Sigmoid colon (tissue), 7 donors: ENCODE results near the gene DHRS3. TPM values are rescaled to one million over a fixed set of nuclear protein-coding genes. Genes with fewer than 3 reads are reported as not detected.
A peak's percentile ranks its signal among the peaks of the same experiment; 100 is the strongest.

ENCODE experiments used
- DNase-seq: peaks from one replicate; pipeline ENCODE4 v3.0.0-alpha.2; 2019
- H3K27ac ChIP-seq, 4 donors: fragments of 200-600 bp; sonication (generic); one replicate each; pipeline ENCODE4 v1.5.1; 2016 to 2019; ENCODE audit warnings: mild to moderate bottlenecking in 1 of 4
- H3K27me3 ChIP-seq, 3 donors: fragments of 200-600 bp; sonication (generic); one replicate each; pipeline ENCODE4 v1.5.1; 2019; ENCODE audit warnings: mild to moderate bottlenecking in 1 of 3
- H3K36me3 ChIP-seq, 4 donors: fragments of 200-600 bp; sonication (generic); one replicate each; pipeline ENCODE4 v1.5.1; 2016 to 2019
- H3K4me1 ChIP-seq, 4 donors: fragments of 200-600 bp; sonication (generic); one replicate each; pipeline ENCODE4 v1.5.1; 2017 to 2019
- H3K4me3 ChIP-seq, 4 donors: fragments of 200-600 bp; sonication (generic); one replicate each; pipeline ENCODE4 v1.5.1; 2017 to 2019; ENCODE audit warnings: mild to moderate bottlenecking in 2 of 4, moderate library complexity in 1 of 4
- H3K9me3 ChIP-seq, 4 donors: fragments of 200-600 bp in 3 of 4; sonication (generic) in 3 of 4; one replicate each; pipeline versions ENCODE4 v1.5.1 to v1.6.1; 2013 to 2019
- CTCF ChIP-seq, 4 experiments: fragments of 450-650 bp in 3 of 4; fragments of 200-600 bp in 1 of 4; IDR thresholded peaks; one replicate each; pipeline ENCODE4 v1.5.1; 2016 to 2019; ENCODE audit warnings: antibody characterized with exemption in 4 of 4, mild to moderate bottlenecking in 3 of 4, moderate library complexity in 2 of 4
- EP300 ChIP-seq, 4 donors: sonication (generic); formaldehyde crosslinking; IDR thresholded peaks; one replicate each; pipeline ENCODE4 v1.6.1; 2017; ENCODE audit warnings: antibody characterized with exemption in 4 of 4
- POLR2A ChIP-seq, 2 donors: fragments of 450-650 bp; IDR thresholded peaks; one replicate each; pipeline ENCODE4 v1.6.1; 2016; ENCODE audit warnings: antibody characterized with exemption in 2 of 2, mild to moderate bottlenecking in 2 of 2, moderate library complexity in 2 of 2
- POLR2AphosphoS5 ChIP-seq, 4 donors: sonication (generic); formaldehyde crosslinking; IDR thresholded peaks; one replicate each; pipeline ENCODE4 v1.6.1; 2017; ENCODE audit warnings: antibody characterized with exemption in 4 of 4
- WGBS, 2 donors: extraction: QIAGEN DNeasy Blood & Tissue Kit; methylation state at CpG; one replicate each; pipeline ENCODE4 v1.1.7; 2013; 5-methylcytosine and 5-hydroxymethylcytosine counted together
- intact Hi-C: fragments of 100-400 bp; cut with DNase I; formaldehyde crosslinking; loops from one replicate; pipeline ENCODE4 v1.15.1; 2023
- polyA plus RNA-seq, 3 donors: library from polyadenylated mRNA; stranded (reverse); fragments of 200-250 nt; gene quantifications; one replicate each; pipeline ENCODE4 v1.2.3, GENCODE V29; 2013
- total RNA-seq, 4 donors: library from RNA; depleted of rRNA; stranded (reverse); fragments of >200 nt; gene quantifications; one replicate each; pipeline ENCODE4 v1.1.0, GENCODE V29; 2016
- donor health status: healthy with polysubstance abuse.
- donor health status: Bipolar disorder and iron deficiency.
- donor health status: healthy.

DHRS3 gene
- total and polyA plus RNA-seq, 7 donors = 34.8 to 102 (median 47.9) TPM

GRCh38 chr1:12580054-12580887, 37.7 kb downstream of the DHRS3 start:
- DNase-seq = peak; percentile 86
- no peaks in the 10 kb centered on the region for H3K9me3 ChIP-seq
- TF ChIP-seq POLR2AphosphoS5 (IDR thresholded peaks at IDR 0.05) = peak; percentile 61 to 73 (median 67)
- no peak for TF ChIP-seq POLR2A (IDR thresholded peaks at IDR 0.05)
- TF ChIP-seq EP300 (IDR thresholded peaks at IDR 0.05) = peak in 3 of 4 donors; percentile 60 to 84 (median 83)
- no peak for TF ChIP-seq CTCF (IDR thresholded peaks at IDR 0.05)
- peaks cover 5 to 47% (median 17%) of the 10 kb centered on the region in 4 donors for H3K36me3 ChIP-seq
- peak overlapping the region; percentile 59 to 80 (median 69) for H3K27ac ChIP-seq
- H3K4me1 ChIP-seq = peaks cover 0 to 20% (median 16%) of the 10 kb centered on the region in 4 donors
- no peak overlapping the region for H3K4me3 ChIP-seq
- intact Hi-C loops = no loop called here
- no peaks in the 10 kb centered on the region for H3K27me3 ChIP-seq
- 83 to 86% methylated on average over 20 of the region's 20 CpGs for WGBS, 2 donors

GRCh38 chr1:12578860-12579422, 39.1 kb downstream of the DHRS3 start:
- H3K4me3 ChIP-seq = no peak overlapping the region
- H3K36me3 ChIP-seq = peaks cover 5 to 56% (median 24%) of the 10 kb centered on the region in 4 donors
- H3K9me3 ChIP-seq = no peaks in the 10 kb centered on the region
- intact Hi-C loops = no loop called here
- DNase-seq = no peak
- WGBS, 2 donors = 92 to 95% methylated on average over 19 of the region's 19 CpGs
- H3K27ac ChIP-seq = peak overlapping the region in 2 of 4 donors; percentile 73 to 80
- peaks cover 0 to 20% (median 16%) of the 10 kb centered on the region in 4 donors for H3K4me1 ChIP-seq
- TF ChIP-seq POLR2AphosphoS5 (IDR thresholded peaks at IDR 0.05) (no peak), CTCF (IDR thresholded peaks at IDR 0.05) (no peak), POLR2A (IDR thresholded peaks at IDR 0.05) (no peak), EP300 (IDR thresholded peaks at IDR 0.05) (no peak)
- no peaks in the 10 kb centered on the region for H3K27me3 ChIP-seq

- no peak overlapping the region for H3K27ac ChIP-seq
- H3K27me3 ChIP-seq = no peaks in the 10 kb centered on the region
- peaks cover 5 to 76% (median 30%) of the 10 kb centered on the region in 4 donors for H3K36me3 ChIP-seq
- no peak for DNase-seq
- TF ChIP-seq POLR2A (IDR thresholded peaks at IDR 0.05) (no peak), EP300 (IDR thresholded peaks at IDR 0.05) (no peak), POLR2AphosphoS5 (IDR thresholded peaks at IDR 0.05) (no peak), CTCF (IDR thresholded peaks at IDR 0.05) (no peak)
- 95% methylated on average over 12 of the region's 12 CpGs for WGBS, 2 donors
- no peaks in the 10 kb centered on the region for H3K9me3 ChIP-seq
- peaks cover 0 to 28% (median 19%) of the 10 kb centered on the region in 4 donors for H3K4me1 ChIP-seq
- H3K4me3 ChIP-seq = no peak overlapping the region
- intact Hi-C loops = no loop called here
Observed at GRCh38 chr1:12577020-12577419, 41.0 kb downstream of the DHRS3 start.

- no peak for DNase-seq
- intact Hi-C loops = no loop called here
- Histone ChIP-seq H3K9me3 (no peaks in the 10 kb centered on the region), H3K27ac (peak overlapping the region in 1 of 4 donors; percentile 14), H3K4me3 (no peak overlapping the region), H3K27me3 (no peaks in the 10 kb centered on the region), H3K4me1 (peaks cover 0 to 18% (median 7%) of the 10 kb centered on the region in 4 donors), H3K36me3 (peaks cover 5 to 96% (median 45%) of the 10 kb centered on the region in 4 donors)
- no peak for TF ChIP-seq POLR2AphosphoS5 (IDR thresholded peaks at IDR 0.05)
- 92 to 94% methylated on average over 5 of the region's 5 CpGs for WGBS, 2 donors
Observed at GRCh38 chr1:12574757-12575139, 43.3 kb downstream of the DHRS3 start.
